ENCODE measurements around the gene POLR3E. TPM values are rescaled to one million over a fixed set of nuclear protein-coding genes. Genes with fewer than 3 reads are reported as not detected.

POLR3E gene
- total RNA-seq, 2 experiments from 2014 or later, result 74.5 to 107 TPM

GRCh38 chr16:22380529-22380928 lies 83.3 kb downstream of the POLR3E start:
- Histone ChIP-seq H3K27ac (ENCODE audit: low read depth, low read length, poor library complexity, severe bottlenecking) (no peak overlapping the region), H3K4me2 (ENCODE audit: low read length) (no peak overlapping the region), H4K20me1 (ENCODE audit: insufficient read depth, low read length) (no peaks in the 10 kb centered on the region), H3K79me2 (ENCODE audit: insufficient read depth, low read depth, low read length) (no peaks in the 10 kb centered on the region), H2AFZ (ENCODE audit: low read length) (no peak overlapping the region), H3K4me3 (ENCODE audit: low read depth, low read length, poor library complexity, severe bottlenecking) (no peak overlapping the region), H3K9me3 (ENCODE audit: low read length) (no peaks in the 10 kb centered on the region), H3K36me3 (ENCODE audit: insufficient read depth, low read length) (no peaks in the 10 kb centered on the region), H3K4me1 (ENCODE audit: insufficient read depth, low read length, poor library complexity, severe bottlenecking) (peaks cover under 1% of the 10 kb centered on the region), H3K9me2 (ENCODE audit: insufficient read depth, low read length) (no peaks in the 10 kb centered on the region)
- DNase-seq (ENCODE audit: low spot score), result no peak
- TF ChIP-seq EZH2phosphoT487 (IDR thresholded peaks at IDR 0.05; ENCODE audit: borderline replicate concordance, low read depth, low read length) (no peak), CTCF (conservative IDR thresholded peaks at IDR 0.05; ENCODE audit: low read length) (no peak)
- ChIA-PET CTCF (ENCODE audit: unreplicated experiment) (no interaction called here), POLR2A (interaction anchor here (0.7 kb wide), 1 partner anchor 1270 kb away, joined by 3 read pairs; no protein-coding TSS in a partner anchor)
- intact Hi-C loops (cut with micrococcal nuclease; ENCODE audit: unreplicated experiment), result no loop called here
- no TSS peak for BruUV-seq (replicated peaks)

DNA sequence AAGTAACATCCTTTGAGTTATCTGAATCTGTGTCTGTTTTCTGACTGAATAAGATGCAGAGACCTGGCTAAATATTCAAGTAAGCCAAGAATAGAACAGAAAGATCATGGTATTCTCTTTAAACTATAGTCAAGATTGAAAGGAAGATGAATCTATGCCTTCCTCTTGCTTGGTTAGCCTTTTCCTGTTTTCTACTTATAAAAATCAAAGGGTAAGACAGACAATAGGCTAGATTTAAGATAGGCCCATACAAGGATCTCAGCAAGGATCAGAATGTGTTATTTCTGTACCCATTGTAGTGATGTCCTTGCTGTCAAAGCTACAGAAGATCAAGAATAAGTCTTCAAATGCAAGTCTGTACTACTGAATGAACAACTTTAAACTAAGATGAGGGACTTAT lies 84.2 kb downstream of the POLR3E start:
- no peaks in the 10 kb centered on the region for H3K9me2 ChIP-seq (ENCODE audit: insufficient read depth, low read length)
- no peaks in the 10 kb centered on the region for H3K4me1 ChIP-seq (ENCODE audit: insufficient read depth, low read length, poor library complexity, severe bottlenecking)
- no peak overlapping the region for H3K4me2 ChIP-seq (ENCODE audit: low read length)
- H3K79me2 ChIP-seq (ENCODE audit: insufficient read depth, low read depth, low read length), result no peaks in the 10 kb centered on the region
- H3K9me3 ChIP-seq (ENCODE audit: low read length), result no peaks in the 10 kb centered on the region
- no peak for DNase-seq (ENCODE audit: low spot score)
- H3K4me3 ChIP-seq (ENCODE audit: low read depth, low read length, poor library complexity, severe bottlenecking), result no peak overlapping the region
- POLR2A ChIA-PET, result interaction anchor here (0.6 kb wide), 2 partner anchors 23 to 947 kb away, joined by 3 to 7 read pairs; no protein-coding TSS in a partner anchor
- no TSS peak for BruUV-seq (replicated peaks)
- TF ChIP-seq CTCF (conservative IDR thresholded peaks at IDR 0.05; ENCODE audit: low read length) (no peak), EZH2phosphoT487 (IDR thresholded peaks at IDR 0.05; ENCODE audit: borderline replicate concordance, low read depth, low read length) (no peak)
- no peak overlapping the region for H2AFZ ChIP-seq (ENCODE audit: low read length)
- CTCF ChIA-PET (ENCODE audit: unreplicated experiment), result no interaction called here
- no peaks in the 10 kb centered on the region for H3K36me3 ChIP-seq (ENCODE audit: insufficient read depth, low read length)
- H3K27ac ChIP-seq (ENCODE audit: low read depth, low read length, poor library complexity, severe bottlenecking), result no peak overlapping the region
- H4K20me1 ChIP-seq (ENCODE audit: insufficient read depth, low read length), result no peaks in the 10 kb centered on the region
- intact Hi-C loops (cut with micrococcal nuclease; ENCODE audit: unreplicated experiment), result no loop called here

- no TSS peak for BruUV-seq (replicated peaks)
- ChIA-PET CTCF (ENCODE audit: unreplicated experiment) (no interaction called here), POLR2A (no interaction called here)
- Histone ChIP-seq H2AFZ (ENCODE audit: low read length) (no peak overlapping the region), H3K27ac (ENCODE audit: low read depth, low read length, poor library complexity, severe bottlenecking) (no peak overlapping the region), H4K20me1 (ENCODE audit: insufficient read depth, low read length) (no peaks in the 10 kb centered on the region), H3K4me1 (ENCODE audit: insufficient read depth, low read length, poor library complexity, severe bottlenecking) (no peaks in the 10 kb centered on the region), H3K79me2 (ENCODE audit: insufficient read depth, low read depth, low read length) (no peaks in the 10 kb centered on the region), H3K36me3 (ENCODE audit: insufficient read depth, low read length) (no peaks in the 10 kb centered on the region), H3K4me3 (ENCODE audit: low read depth, low read length, poor library complexity, severe bottlenecking) (no peak overlapping the region), H3K4me2 (ENCODE audit: low read length) (no peak overlapping the region), H3K9me3 (ENCODE audit: low read length) (no peaks in the 10 kb centered on the region), H3K9me2 (ENCODE audit: insufficient read depth, low read length) (no peaks in the 10 kb centered on the region)
- DNase-seq (ENCODE audit: low spot score), result no peak
- TF ChIP-seq CTCF (conservative IDR thresholded peaks at IDR 0.05; ENCODE audit: low read length), result no peak
- TF ChIP-seq EZH2phosphoT487 (IDR thresholded peaks at IDR 0.05; ENCODE audit: borderline replicate concordance, low read depth, low read length), result no peak
- intact Hi-C loops (cut with micrococcal nuclease; ENCODE audit: unreplicated experiment), result no loop called here
Observed at GRCh38 chr16:22383827-22384226, 86.6 kb downstream of the POLR3E start.

Other genes with a start within 250 kb of the POLR3E start
- gene VWA3A, start 204.9 kb upstream of the POLR3E start, total RNA-seq (2014; rRNA removed; shearing (Covaris generic)), result not detected in 2 replicates
- not detected in 2 replicates for gene VWA3A, start 204.9 kb upstream of the POLR3E start, total RNA-seq (2022)
- gene SDR42E2, start 134.9 kb upstream of the POLR3E start, total RNA-seq (2014; rRNA removed; shearing (Covaris generic)), result not detected in 2 replicates
- 0.28 and 0.29 TPM in 2 replicates for gene SDR42E2, start 134.9 kb upstream of the POLR3E start, total RNA-seq (2022)
- 17.6 and 23.8 TPM in 2 replicates for gene EEF2K, start 91.1 kb upstream of the POLR3E start, total RNA-seq (2014; rRNA removed; shearing (Covaris generic))
- gene EEF2K, start 91.1 kb upstream of the POLR3E start, total RNA-seq (2022), result 40.0 and 42.3 TPM in 2 replicates
- gene CDR2, start 77.2 kb downstream of the POLR3E start, total RNA-seq (2014; rRNA removed; shearing (Covaris generic)), result 33.0 and 62.5 TPM in 2 replicates
- gene CDR2, start 77.2 kb downstream of the POLR3E start, total RNA-seq (2022), result 38.3 and 44.0 TPM in 2 replicates
- 124 and 148 TPM in 2 replicates for gene NPIPB5, start 213.5 kb downstream of the POLR3E start, total RNA-seq (2014; rRNA removed; shearing (Covaris generic))
- 503 and 613 TPM in 2 replicates for gene NPIPB5, start 213.5 kb downstream of the POLR3E start, total RNA-seq (2022)

Measured in OCI-LY7 (cell line).